ENCODE results near the gene PHACTR1. TPM values are rescaled to one million over a fixed set of nuclear protein-coding genes. Genes with fewer than 3 reads are reported as not detected.

The PHACTR1 gene
- total RNA-seq, 2 donors from 2014 or later: 0.05 to 0.29 TPM

- Mint-ChIP-seq H3K27ac (no peak overlapping the region), H3K9me3 (peaks cover 5% of the 10 kb centered on the region in 2 donors), H3K36me3 (peaks cover 0 to 6% of the 10 kb centered on the region in 2 donors)
- DNase-seq (ENCODE audit: low spot score in 2 of 2): no peak
- ATAC-seq: no peak
These were observed 531.5 kb downstream of the PHACTR1 start for GRCh38 chr6:13248053-13248452.

- peaks cover 5% of the 10 kb centered on the region in 2 donors for H3K9me3 Mint-ChIP-seq
- DNase-seq (ENCODE audit: low spot score in 2 of 2) (no peak), ATAC-seq (no peak)
- H3K36me3 Mint-ChIP-seq: peaks cover 0 to 5% of the 10 kb centered on the region in 2 donors
- no peak overlapping the region for H3K27ac Mint-ChIP-seq
These were observed 532.0 kb downstream of the PHACTR1 start for GRCh38 chr6:13248584-13248985.

GRCh38 chr6:13248994-13249393 is 532.4 kb downstream of the PHACTR1 start:
- Mint-ChIP-seq H3K9me3 (peaks cover 1% of the 10 kb centered on the region in 2 donors), H3K27ac (no peak overlapping the region), H3K36me3 (peaks cover 0 to 1% of the 10 kb centered on the region in 2 donors)
- DNase-seq (ENCODE audit: low spot score in 2 of 2) (no peak), ATAC-seq (no peak)

GRCh38 chr6:13249817-13250216 is 533.2 kb downstream of the PHACTR1 start:
- DNase-seq (ENCODE audit: low spot score in 2 of 2) (no peak), ATAC-seq (peak in 1 of 2 donors; percentile 35)
- Mint-ChIP-seq H3K36me3 (no peaks in the 10 kb centered on the region), H3K9me3 (no peaks in the 10 kb centered on the region), H3K27ac (no peak overlapping the region)

- no peak for DNase-seq (ENCODE audit: low spot score in 2 of 2)
These were observed 534.1 kb downstream of the PHACTR1 start for GRCh38 chr6:13250703-13251102.

GRCh38 chr6:13251242-13251641 is 534.7 kb downstream of the PHACTR1 start:
- DNase-seq (ENCODE audit: low spot score in 2 of 2) (no peak), ATAC-seq (no peak)
- Mint-ChIP-seq H3K27ac (no peak overlapping the region), H3K36me3 (no peaks in the 10 kb centered on the region), H3K9me3 (no peaks in the 10 kb centered on the region)

More at GRCh38 chr6:13250703-13251102, 534.1 kb downstream of the PHACTR1 start:
- H3K36me3 Mint-ChIP-seq: no peaks in the 10 kb centered on the region
- no peak overlapping the region for H3K27ac Mint-ChIP-seq
- ATAC-seq: no peak
- no peaks in the 10 kb centered on the region for H3K9me3 Mint-ChIP-seq

GRCh38 chr6:13252790-13253189 is 536.2 kb downstream of the PHACTR1 start:
- ATAC-seq: no peak
- Mint-ChIP-seq H3K27ac (no peak overlapping the region), H3K9me3 (peaks cover 6% of the 10 kb centered on the region in 2 donors), H3K36me3 (no peaks in the 10 kb centered on the region)
- DNase-seq (ENCODE audit: low spot score in 2 of 2): no peak

- peak overlapping the region in 1 of 2 donors; percentile 47 for H3K27ac Mint-ChIP-seq
- no peak for DNase-seq (ENCODE audit: low spot score in 2 of 2)
- no peaks in the 10 kb centered on the region for H3K36me3 Mint-ChIP-seq
- ATAC-seq: no peak
- peaks cover 6% of the 10 kb centered on the region in 2 donors for H3K9me3 Mint-ChIP-seq
These were observed 536.7 kb downstream of the PHACTR1 start for GRCh38 chr6:13253272-13253671.

GRCh38 chr6:13256266-13257001 is 539.9 kb downstream of the PHACTR1 start:
- DNase-seq (ENCODE audit: low spot score in 2 of 2) (no peak), ATAC-seq (no peak)
- peaks cover 6% of the 10 kb centered on the region in 2 donors for H3K9me3 Mint-ChIP-seq
- no peaks in the 10 kb centered on the region for H3K36me3 Mint-ChIP-seq
- no peak overlapping the region for H3K27ac Mint-ChIP-seq

- ATAC-seq (no peak), DNase-seq (ENCODE audit: low spot score in 2 of 2) (no peak)
- H3K9me3 Mint-ChIP-seq: peaks cover 6% of the 10 kb centered on the region in 2 donors
- H3K27ac Mint-ChIP-seq: no peak overlapping the region
- H3K36me3 Mint-ChIP-seq: no peaks in the 10 kb centered on the region
These were observed 542.8 kb downstream of the PHACTR1 start for GRCh38 chr6:13259393-13259792.

GRCh38 chr6:13260101-13260598 is 543.6 kb downstream of the PHACTR1 start:
- ATAC-seq (no peak), DNase-seq (ENCODE audit: low spot score in 2 of 2) (no peak)
- H3K27ac Mint-ChIP-seq: no peak overlapping the region
- peaks cover 6% of the 10 kb centered on the region in 2 donors for H3K9me3 Mint-ChIP-seq
- no peaks in the 10 kb centered on the region for H3K36me3 Mint-ChIP-seq

GRCh38 chr6:13260831-13261230 is 544.3 kb downstream of the PHACTR1 start:
- DNase-seq (ENCODE audit: low spot score in 2 of 2): no peak
- Mint-ChIP-seq H3K27ac (no peak overlapping the region), H3K36me3 (no peaks in the 10 kb centered on the region), H3K9me3 (peaks cover 6% of the 10 kb centered on the region in 2 donors)
- no peak for ATAC-seq

GRCh38 chr6:13261464-13261994 is 545.0 kb downstream of the PHACTR1 start:
- ATAC-seq (no peak), DNase-seq (ENCODE audit: low spot score in 2 of 2) (no peak)
- Mint-ChIP-seq H3K27ac (no peak overlapping the region), H3K36me3 (no peaks in the 10 kb centered on the region), H3K9me3 (peaks cover 4 to 5% of the 10 kb centered on the region in 2 donors)

GRCh38 chr6:13262302-13263230 is 546.0 kb downstream of the PHACTR1 start:
- no peak overlapping the region for H3K27ac Mint-ChIP-seq
- ATAC-seq: no peak
- DNase-seq (ENCODE audit: low spot score in 2 of 2): no peak
- H3K36me3 Mint-ChIP-seq: peaks cover 0 to 5% of the 10 kb centered on the region in 2 donors
- peaks cover 0 to 4% of the 10 kb centered on the region in 2 donors for H3K9me3 Mint-ChIP-seq

- no peak for ATAC-seq
- Mint-ChIP-seq H3K27ac (no peak overlapping the region), H3K36me3 (peaks cover 0 to 5% of the 10 kb centered on the region in 2 donors), H3K9me3 (peaks cover 0 to 4% of the 10 kb centered on the region in 2 donors)
- DNase-seq (ENCODE audit: low spot score in 2 of 2): no peak
These were observed 547.1 kb downstream of the PHACTR1 start for GRCh38 chr6:13263669-13264068.

GRCh38 chr6:13267142-13267651 is 550.6 kb downstream of the PHACTR1 start:
- Mint-ChIP-seq H3K9me3 (peaks cover 0 to 4% of the 10 kb centered on the region in 2 donors), H3K36me3 (peaks cover 0 to 5% of the 10 kb centered on the region in 2 donors), H3K27ac (no peak overlapping the region)
- ATAC-seq (peak in 1 of 2 donors; percentile 67), DNase-seq (ENCODE audit: low spot score in 2 of 2) (no peak)

Data from activated naive CD4-positive, alpha-beta T cell treated with anti-CD3 and anti-CD28 coated beads, Interleukin-2, amount 50 U/mL, for 72 hours (primary cell).